GM18519 (cell line): ENCODE results near the gene PRXL2B.

ENCODE experiments used
- ATAC-seq: cut with Tn5 transposase; IDR thresholded peaks from one replicate; pipeline ENCODE4 v1.9.1; 2021; ENCODE audit warnings: mild to moderate bottlenecking, moderate library complexity; ENCODE audit not compliant: unreplicated experiment, low FRiP score

The PRXL2B gene

DNA sequence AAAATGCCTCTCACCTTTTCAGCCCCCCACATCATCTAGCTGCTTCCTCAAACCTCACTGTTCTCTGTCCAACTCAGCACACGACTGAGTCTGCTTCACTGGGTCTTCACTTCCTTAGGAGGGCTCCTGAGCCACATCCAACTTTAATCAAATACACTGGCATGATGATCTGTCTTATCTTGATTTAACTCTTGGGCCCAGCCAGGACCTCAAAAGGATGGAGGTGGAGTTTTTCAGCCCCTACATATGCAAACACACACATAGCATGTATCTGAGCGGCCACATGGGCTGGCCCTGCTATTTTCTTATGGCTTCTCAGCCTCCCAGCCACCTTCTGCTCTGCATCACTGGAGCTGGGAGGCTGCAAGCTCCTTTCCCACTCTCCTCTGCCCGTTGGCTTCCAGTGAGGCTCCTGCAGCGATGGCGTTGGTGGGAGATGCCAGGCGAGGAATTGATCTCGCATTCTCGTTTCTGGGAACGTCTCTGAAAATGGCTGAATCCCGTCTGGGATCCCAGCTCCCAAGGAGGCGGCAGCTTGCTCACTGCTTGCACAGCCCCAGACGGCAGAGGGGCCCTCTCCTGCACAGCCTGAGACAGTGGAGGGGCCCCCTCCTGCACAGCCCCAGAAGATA, 1.8 kb upstream of the PRXL2B start:
- no peak for ATAC-seq

DNA sequence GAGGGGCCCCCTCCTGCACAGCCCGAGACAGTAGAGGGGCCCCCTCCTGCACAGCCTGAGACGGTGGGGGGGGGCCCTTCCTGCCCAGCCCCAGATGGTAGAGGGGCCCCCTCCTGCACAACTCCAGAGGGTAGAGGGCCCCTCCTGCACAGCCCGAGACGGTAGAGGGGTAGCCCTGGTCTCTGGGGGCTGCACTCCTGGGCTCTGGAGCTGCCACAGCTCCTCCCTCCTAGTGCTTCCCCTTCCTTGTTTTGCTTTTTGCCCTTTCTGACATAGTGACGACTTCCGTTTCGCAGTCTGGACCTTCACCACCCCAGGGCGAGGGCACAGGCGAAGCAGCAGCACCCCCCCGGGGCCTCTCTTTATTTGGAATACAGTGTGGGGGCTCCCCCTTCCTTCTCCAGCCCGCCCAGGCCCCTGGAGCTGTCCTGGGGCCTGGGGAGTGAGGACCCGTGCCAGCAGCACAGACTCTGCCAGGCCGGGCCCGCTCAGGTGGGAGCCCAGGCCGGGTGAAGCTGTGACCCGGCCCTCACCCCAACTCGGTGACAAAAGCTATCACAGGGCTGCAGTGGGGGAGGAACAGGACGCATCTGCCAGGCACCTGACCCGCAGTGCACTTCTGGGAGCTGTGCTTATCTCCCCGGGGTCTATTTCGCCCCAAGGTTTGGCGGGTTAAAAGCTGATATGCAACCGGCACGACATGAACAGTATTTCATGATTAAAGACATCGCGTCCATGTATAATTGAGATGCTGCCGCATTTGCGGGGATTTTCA, 1.1 kb upstream of the PRXL2B start:
- no peak for ATAC-seq

DNA sequence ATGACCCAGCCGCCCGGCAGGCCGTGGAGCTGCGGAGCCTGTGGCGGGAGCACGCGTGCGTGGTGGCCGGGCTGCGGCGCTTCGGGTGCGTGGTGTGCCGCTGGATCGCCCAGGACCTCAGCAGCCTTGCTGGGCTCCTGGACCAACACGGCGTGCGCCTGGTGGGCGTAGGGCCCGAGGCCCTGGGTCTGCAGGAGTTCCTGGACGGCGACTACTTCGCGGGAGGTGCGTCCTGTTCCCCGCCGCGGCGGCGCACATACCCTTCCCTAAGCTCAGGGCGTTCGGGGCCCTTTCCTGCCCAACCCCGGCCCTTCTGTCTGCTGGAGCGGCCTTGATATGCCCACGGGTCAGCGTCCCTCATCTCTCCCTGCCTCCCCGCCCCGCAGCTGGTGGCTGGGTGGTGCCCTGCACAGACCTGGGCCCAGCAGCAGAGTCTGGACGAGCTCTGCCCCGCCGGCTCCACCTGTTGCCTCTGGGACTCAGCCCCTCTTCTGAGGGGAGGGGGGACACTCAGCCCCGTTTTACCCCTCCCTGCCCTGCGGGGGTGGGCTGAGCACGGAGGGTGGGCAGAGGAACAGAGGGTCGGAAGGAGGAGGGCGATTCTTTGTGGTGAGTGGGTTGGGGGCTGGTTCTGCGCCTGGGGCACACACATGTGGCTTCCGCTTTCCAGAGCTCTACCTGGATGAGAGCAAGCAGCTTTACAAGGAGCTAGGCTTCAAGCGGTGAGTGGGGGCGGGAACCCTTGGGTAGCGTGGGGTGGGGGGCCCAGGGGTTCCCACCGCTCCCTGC, 688 bp downstream of the PRXL2B start:
- ATAC-seq, result no peak

DNA sequence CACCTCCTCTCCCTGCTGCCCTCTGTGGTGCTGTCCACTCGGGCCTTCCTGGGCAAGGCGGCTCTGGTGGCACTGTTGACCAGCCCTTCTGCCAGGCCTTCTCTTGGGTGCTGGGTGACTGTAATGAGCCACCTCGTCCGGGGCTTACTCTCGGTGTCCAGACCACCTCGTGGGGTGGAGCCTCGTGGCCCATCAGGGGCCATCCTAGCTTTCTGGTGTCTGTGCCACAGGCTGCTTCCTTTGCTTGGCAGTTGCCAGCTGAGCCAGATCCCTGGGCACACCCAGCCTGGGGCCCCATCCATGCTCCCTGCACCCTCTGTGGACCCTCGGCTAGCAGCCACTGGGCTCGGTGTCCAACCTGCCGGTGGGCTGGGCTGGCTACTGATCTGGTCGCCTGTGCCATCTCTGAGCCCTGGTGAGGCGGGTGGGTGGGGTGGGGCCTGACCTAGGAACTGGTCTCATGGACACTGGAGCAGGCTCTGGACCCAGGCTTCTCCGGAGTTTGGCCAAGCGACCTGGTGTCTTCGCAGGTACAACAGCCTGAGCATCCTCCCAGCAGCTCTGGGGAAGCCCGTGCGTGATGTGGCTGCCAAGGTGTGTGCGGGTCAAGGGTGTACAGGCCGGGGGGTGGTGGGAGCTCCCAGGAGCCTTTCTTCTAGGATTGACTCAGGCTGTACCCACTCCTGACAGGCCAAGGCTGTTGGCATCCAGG, 1.4 kb downstream of the PRXL2B start:
- no peak for ATAC-seq

DNA sequence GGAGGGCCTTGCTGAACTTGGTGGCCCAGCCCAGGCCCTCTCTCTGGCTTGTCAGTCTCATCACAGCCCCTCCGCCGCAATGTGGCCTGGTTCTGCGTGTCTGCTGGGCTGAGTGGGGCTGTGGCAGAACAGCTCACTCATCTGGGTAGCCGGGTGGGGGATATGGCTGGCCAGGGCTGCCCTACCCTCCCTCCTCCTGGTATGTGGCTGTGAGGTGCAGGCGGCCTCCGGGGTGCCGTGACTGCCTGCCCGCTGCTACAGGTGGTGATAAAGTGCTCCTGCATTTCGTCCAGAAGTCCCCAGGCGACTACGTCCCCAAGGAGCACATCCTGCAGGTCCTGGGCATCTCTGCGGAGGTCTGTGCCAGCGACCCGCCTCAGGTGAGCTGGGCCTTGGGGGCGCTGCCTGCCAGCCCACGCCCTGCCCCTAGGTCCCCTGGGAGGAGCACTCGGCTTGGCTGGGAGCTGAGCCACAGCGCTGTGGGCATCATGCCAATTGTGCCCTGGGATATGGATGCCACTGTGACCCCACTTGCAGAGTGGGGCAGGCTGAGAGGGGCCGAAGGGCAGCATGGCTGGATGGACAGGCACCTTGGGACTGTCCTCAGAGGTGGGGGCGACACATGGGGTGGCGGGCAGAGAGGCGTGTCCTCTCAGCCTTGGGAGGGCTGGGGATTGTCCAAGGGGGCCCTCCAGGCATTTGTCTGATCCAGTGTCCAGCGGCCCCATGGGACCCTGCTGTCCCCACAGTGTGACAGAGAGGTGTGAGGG, 2.3 kb downstream of the PRXL2B start:
- ATAC-seq, result no peak

DNA sequence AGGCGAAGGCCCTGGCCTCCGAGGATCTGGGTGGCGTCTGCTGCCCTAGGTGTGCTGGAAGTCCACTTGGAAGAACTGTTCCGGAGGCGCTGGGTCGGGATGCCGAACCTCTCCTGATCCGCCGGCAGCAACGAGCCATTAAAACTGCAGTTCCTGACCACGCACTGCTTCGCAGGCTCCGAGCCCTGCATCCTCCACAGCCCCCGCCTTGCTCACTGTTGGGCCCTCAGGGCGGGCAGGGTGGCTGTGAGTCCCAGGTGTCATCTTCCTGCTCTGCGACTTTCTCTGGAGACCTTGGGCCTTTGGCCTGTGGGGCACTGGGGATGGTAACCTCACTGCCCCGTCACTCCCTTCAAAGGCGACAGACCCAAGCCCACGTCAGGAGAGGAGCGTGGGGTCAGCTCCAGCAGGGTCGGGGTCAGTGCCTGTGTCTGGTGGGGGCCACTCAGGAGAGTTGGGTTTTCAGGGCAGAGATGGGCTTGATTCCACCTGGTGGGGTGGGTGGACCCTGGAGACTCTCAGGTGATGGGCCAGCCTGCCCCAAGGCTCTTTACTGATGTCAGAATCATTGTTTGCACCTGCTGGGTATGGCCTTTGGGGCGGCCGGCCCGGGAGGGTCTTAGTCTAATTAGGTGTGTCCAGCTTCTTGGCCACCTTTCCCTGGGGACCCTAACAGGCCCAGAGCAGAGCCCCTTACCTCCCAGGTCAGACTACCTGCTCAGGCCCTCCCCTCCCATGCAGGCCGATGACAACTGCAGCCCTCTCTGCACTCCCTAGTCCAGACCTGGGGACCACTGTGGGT, 3.1 kb downstream of the PRXL2B start:
- ATAC-seq, result no peak

DNA sequence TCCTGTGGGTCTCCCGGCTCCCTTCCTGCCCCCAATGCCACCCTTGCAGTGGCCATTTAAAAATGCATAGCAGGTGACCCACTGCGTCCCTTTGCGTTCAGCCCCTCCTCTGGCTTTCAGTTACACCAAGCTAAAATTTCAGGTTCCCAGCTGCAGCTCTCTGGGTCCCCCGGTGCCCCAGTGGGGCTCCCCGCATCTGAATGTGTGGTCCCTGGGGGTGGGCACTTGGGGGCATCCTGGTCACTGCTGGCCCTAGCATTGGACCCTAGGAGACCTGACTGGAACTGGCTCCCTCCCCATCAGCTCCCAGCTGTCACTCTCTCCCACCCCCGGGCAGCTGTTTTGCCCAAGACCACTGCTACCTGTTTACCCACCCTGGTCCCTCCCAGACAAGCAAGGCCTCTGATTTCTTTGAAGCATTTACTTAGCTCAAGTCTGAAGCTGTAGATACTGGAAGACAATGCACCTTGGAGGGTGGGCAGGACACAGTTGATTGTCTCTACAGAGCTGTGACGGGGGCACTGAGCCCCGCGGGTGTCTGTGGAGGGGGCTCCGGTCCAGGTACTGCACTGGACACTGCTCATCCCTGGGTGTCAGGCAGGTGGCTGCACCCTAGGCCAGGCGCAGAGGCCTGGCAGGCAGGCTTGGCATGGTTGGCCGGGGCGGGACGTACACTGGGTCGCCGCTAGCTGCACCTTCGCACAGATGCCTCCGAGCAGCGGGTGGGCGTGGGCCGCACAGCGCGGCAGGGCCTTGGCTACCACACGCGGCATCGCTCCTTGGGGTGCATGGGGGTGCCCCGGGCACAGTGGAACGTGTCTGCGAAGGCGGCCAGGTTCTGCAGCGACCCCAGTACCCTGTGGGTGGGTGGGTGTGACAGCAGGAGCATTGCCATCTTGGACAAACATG, 3.9 kb downstream of the PRXL2B start:
- no peak for ATAC-seq

DNA sequence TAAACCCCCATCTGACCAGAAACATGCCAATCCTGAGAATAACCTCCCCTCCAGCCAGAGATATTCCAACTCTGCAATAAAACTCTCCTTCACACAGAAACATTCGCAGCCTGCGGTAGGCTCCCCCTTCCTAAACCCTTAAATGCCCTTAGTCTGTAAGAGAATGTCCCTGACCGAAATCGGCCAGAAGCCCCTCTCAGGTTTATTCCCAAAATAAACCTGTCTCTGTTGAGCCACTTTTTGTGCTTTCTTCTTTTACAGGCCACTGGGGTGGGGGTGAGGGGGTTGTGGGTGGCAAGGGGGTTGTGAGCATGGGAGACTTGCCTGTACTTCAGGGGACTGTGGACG, 4.6 kb downstream of the PRXL2B start:
- no peak for ATAC-seq

DNA sequence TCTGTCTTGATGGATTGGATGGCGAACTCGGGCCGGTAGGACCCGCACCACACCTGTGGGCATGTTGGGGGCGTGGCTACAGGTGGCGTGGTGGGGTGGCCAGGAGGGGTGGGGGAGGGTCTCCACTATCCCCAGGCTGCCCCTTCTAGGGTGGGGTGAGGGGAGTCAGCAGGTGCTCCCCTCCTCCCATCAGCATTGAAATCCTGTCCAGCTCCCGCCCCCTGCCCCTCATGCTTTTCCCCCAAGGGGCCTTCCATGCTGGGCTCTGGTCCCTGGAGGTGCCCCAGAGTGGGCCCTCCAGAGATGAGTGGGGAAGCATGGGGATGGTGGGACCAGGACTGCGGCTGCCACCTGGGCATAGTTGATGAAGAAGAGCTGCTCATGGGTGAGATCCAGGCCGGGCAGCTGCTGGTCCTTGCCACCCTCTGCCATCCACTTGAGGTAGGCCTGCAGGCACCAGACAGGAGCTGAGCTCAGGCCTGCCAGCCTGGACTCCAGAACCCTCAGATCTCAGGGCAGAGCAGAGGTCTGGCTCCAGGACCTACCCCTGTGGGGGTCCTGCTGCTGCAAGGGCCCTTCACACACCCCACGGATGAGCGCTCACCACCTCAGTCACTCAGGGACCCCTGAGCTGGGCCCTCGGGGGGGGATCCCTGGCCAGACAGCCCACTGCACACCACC, 5.1 kb downstream of the PRXL2B start:
- ATAC-seq, result no peak

DNA sequence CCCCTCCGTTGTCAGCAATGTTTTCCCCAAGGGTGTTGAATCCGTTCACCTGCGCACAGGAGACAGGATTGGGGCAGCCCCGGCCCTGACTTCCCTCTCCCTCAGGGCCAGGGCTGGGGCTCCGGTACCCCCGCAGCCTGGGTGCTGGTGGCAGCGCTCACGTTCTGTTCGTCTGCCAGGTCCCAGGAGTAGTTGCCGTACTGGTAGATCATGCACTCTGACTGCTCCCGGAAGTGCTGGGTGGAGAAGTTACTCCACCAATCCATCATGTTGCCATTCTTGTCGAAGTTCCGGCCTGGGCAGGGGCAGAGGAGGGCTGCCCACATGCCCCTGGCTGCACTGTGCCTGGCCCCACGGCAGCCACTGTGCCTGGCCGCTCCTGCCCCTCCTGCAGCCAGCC, 6.1 kb downstream of the PRXL2B start:
- ATAC-seq, result no peak

DNA sequence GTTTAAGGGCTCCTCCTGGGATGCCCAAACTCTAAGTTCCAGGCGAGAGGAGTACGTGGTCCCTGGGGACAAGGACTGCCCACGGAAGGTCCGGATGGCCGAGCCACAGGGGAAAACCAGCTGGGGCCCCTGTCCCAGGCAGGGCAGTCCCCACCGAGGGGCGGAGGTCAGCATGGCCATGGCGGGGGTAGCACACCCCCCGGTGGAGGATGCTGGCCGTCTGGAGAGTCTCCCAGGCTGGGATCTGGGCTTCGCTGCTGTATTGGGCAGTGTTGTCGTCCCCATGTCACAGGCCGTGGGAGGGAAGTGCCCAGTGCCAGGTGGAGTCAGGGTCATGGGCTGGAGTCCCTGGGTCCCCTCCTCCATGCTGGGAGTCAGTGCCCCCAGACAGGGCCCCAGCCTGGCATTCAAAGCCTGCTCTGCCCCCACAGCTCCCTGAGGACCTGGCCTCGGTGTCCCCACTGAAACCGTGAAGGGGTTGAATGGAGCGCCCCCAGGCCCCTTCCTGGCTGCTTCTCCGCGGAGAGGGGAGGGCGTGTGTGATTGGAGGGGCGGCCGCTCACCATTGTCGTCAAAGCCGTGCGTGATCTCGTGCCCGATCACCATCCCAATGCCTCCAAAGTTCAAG, 6.8 kb downstream of the PRXL2B start:
- ATAC-seq, result no peak

DNA sequence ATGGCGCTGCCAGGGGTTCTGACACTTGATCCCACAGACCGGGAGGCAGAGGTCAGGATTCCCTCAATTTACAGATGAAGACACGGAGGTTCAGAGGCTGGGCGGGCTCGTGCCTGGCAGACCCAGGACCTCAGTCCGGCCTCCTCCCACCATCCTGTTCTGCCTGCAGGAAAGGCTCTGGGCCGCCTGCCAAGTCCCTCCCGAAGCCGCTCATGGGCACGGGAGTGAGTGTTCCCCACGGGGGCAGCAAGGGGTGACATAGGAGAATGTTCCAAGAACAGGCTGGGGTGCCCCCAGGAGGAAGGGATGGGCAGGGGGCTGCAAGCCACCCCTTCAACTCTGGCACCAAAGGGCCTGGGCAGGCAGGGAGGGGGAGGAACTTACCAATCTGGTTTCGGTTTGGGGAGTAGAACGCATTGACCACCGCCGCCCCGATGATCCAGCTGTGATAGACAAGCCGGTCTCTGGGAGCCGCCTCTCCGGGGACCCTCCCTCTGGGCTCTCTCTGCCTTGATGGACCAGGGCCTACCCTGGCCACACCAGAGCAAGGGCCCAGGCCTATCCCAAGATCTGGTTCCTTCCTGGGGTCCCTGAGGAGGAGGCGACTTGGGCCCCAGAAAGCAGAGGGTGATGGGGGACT, 7.5 kb downstream of the PRXL2B start:
- ATAC-seq, result no peak

DNA sequence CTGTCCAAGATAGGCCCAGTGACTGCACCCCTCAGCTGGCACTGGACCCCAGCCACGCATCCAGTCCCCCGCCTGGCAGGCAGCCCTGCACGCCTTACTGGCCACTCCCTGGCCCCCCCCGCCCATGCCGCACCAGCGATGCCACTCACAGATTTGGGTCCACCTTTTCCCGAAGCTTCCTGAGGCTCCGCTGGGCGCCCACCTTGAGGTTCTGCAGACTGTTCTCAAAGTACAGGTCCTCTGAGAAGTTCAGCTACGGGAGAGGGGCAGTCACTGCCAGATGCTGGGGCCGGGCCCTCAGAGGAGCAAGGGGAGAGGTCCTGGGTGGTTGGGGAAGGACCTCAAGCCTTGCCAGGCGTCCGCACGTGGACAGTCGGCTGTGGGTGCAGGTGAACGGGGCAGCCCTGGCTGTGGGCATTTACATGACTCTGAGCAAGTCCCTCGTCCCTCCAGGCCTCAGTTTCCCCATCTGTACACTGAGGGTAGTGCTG, 8.1 kb downstream of the PRXL2B start:
- no peak for ATAC-seq

DNA sequence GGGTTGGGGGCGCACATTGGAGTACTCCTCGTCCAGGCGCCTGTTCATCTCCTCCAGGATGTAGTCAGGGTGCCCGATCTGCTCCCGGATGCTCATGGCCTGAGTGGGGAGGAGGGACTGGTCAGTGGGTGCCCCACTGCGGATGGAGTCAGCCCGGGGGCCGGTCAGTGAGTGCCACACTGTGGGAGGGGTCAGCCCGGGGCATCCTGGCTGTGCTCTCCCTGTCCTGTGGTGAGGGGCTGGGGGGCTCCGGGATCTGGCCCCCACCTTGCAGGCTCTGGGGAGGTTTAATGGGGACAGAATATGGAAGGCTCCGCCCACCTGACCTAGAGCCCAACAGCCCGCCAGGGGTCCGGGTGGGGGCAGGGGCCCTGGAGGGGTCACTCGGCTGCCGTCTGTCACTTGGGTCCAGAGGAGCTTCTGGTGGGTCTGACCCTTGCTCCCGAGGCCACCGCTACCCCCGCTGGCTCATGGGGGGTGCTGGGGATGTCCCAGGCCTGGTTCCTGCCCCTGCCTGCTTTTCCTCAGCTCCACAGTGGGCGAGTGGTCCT, 8.8 kb downstream of the PRXL2B start:
- ATAC-seq, result no peak

DNA sequence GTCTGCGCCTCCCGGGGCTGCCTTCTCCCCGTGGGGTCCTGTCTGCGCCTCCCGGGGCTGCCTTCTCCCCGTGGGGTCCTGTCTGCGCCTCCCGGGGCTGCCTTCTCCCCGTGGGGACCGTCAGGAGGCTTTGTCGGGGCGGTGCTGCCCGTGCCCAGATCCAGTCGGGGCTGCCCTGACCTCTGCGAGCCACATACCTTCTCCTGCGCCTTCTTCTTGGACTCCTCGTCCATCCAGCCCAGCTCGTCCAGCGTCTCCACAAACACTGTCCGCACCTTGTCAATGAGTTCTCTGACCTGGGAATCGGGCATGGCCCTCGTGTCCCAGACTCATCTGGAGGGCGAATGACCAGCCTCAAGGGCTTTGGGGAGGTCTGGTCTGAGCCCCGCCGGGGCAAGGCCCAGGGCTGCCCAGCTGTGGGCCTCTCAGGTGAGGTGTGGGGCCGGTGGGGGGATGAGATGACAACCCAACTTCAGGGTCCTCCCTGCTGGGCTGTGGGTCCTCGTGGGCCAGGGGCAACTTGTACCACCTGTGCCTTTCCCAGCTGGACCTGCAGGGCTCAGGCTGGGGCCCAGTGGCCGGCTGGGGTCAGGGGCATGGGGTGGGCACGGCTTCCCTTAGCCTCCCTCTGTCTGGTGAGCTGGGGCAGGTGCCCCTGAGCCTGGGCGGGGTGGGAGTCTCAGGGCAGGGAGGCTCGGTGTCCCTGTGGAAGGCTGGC, 9.4 kb downstream of the PRXL2B start:
- no peak for ATAC-seq
